ENCODE measurements around the gene PEX14.

The PEX14 gene

DNA sequence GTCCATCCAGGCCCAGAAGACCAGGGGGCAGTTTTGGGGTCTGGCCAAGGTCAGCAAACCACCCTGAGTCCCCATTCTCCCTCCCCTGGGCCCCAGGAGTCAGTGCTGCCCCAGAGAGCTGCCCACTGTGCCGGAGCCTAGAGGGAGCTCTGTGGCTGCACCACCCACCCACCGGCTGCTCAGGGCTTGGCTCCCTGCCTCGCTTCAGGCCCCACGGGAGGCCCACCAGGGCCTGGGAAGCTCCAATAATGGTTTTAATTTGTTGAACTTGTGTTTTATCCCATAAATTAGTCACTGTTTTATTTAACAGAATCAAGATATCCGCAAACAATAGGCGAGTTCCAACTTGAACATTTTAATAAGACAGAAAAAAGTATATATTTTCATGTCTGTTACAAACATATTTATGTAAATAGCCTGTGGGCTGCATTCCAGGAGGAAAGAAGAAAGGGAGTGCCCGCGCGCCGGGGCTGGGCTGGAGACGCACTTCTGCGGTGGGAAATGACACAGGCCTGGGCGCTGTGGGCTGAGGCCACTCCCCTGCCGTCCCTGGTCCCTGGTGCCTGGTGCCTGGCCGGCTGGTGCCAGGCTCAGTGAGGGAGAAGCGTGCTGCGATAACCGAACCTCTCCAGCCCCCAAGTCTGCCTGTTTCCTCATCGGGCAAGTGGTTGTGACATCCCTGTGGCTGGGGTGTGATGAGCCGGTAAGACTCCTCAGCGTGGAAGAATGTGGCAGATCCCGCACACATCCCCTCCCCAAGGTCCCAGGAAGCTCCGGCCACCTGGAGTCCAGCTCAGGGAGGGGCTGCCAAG, 160.5 kb downstream of the PEX14 start:
- Histone ChIP-seq H2AFZ (no peak overlapping the region), H3K27ac (no peak overlapping the region), H3K36me3 (ENCODE audit: control insufficient read depth, insufficient read depth, low read length) (no peaks in the 10 kb centered on the region), H3K4me1 (no peaks in the 10 kb centered on the region), H3K4me3 (ENCODE audit: low read depth, low read length) (no peak overlapping the region), H3K9me3 (ENCODE audit: control insufficient read depth, low read length) (no peaks in the 10 kb centered on the region), H3K79me2 (no peaks in the 10 kb centered on the region), H3K9ac (no peak overlapping the region), H3K4me2 (ENCODE audit: low read length) (no peak overlapping the region), H3K27me3 (ENCODE audit: control insufficient read depth, insufficient read depth, low read length) (peaks cover 3% of the 10 kb centered on the region)
- no peak for TF ChIP-seq CTCF (IDR thresholded peaks at IDR 0.05)

DNA sequence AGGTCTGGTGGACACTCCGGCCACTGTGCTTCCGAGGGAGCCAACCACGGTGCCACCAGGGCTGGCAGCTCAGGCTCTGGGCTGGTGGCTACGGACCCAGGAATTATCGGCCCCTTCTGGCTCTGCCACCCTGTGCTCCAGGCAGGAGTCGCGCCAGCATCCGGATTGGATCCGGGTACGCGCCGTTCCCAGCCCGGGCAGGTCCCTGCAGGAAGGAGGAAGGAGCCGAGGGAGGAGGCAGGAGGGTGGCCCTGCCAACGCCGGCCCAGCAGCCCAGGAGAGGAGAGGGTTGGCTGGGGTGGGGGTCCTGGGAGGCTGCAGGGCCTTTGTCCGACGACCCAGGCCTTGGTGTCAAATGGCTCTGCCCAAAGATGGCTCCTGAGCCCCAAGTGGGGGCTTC, 161.2 kb downstream of the PEX14 start:
- Histone ChIP-seq H3K4me1 (no peaks in the 10 kb centered on the region), H2AFZ (no peak overlapping the region), H3K27me3 (ENCODE audit: control insufficient read depth, insufficient read depth, low read length) (peaks cover 3% of the 10 kb centered on the region), H3K4me2 (ENCODE audit: low read length) (no peak overlapping the region), H3K9me3 (ENCODE audit: control insufficient read depth, low read length) (no peaks in the 10 kb centered on the region), H3K36me3 (ENCODE audit: control insufficient read depth, insufficient read depth, low read length) (no peaks in the 10 kb centered on the region), H3K27ac (no peak overlapping the region), H3K4me3 (ENCODE audit: low read depth, low read length) (no peak overlapping the region), H3K79me2 (no peaks in the 10 kb centered on the region), H3K9ac (no peak overlapping the region)
- no peak for TF ChIP-seq CTCF (IDR thresholded peaks at IDR 0.05)

DNA sequence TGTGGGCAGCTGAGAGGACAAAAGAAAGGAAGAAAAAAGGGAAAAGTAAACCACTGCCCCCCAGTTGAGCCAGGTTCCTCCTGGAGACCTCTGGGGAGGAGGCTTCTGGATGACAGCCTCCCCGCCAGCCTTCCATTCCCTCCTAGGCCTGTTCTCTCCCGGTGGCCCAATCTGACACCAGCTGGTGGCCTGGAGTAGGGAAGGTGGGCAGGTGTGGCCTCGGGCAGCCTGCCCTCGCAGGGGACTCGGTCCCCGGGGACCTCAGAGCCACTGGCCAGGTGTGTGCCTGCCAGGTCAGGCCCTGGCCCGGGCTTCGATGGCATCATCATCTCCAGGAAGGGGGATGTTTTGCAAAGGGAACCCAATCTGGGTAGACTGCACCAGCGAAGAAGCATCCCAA, 162.7 kb downstream of the PEX14 start:
- H3K9ac ChIP-seq, result no peak overlapping the region
- H3K36me3 ChIP-seq (ENCODE audit: control insufficient read depth, insufficient read depth, low read length), result no peaks in the 10 kb centered on the region
- H3K4me3 ChIP-seq (ENCODE audit: low read depth, low read length), result no peak overlapping the region
- no peaks in the 10 kb centered on the region for H3K4me1 ChIP-seq
- no peaks in the 10 kb centered on the region for H3K79me2 ChIP-seq
- no peaks in the 10 kb centered on the region for H3K9me3 ChIP-seq (ENCODE audit: control insufficient read depth, low read length)
- no peak overlapping the region for H3K4me2 ChIP-seq (ENCODE audit: low read length)
- H3K27ac ChIP-seq, result no peak overlapping the region
- no peak for TF ChIP-seq CTCF (IDR thresholded peaks at IDR 0.05)
- H2AFZ ChIP-seq, result no peak overlapping the region
- H3K27me3 ChIP-seq (ENCODE audit: control insufficient read depth, insufficient read depth, low read length), result peaks cover 3% of the 10 kb centered on the region

DNA sequence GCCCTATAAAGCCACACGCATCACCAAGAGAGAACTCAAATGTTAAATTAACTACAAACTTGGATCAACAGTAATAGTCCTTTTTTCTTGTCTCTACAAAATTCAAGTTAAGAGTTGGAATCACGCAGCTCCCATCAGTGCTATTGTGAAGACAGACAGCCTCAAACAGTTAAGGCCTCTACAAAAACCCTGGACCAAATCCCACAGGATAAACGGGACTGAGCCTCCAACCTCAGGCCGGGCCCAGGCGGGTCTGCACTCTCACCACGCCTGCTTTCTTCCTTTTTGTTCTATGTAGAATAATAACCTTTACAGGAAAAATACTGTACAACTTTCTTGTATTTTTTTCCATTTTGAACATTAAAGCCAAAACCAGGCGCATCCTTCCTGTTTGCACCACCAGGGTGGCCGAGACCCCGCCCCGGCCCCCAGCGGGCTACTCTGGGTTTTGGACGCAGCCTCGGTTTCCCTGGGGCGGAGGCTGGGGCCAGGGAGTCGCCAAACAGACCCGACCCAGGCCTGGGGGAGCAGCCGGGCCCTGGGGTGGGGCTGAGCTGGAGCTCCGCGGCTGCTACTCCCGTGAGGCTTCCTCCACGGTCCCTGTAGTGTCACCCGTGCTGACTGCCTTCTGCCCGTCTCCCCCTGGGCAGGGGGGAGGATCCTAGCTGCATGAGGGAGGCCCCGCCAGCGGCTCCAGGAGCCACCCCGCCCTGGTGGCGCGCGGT, 163.2 kb downstream of the PEX14 start:
- H3K27ac ChIP-seq, result no peak overlapping the region
- no peak for TF ChIP-seq CTCF (IDR thresholded peaks at IDR 0.05)
- H3K4me3 ChIP-seq (ENCODE audit: low read depth, low read length), result no peak overlapping the region
- H2AFZ ChIP-seq, result no peak overlapping the region
- no peaks in the 10 kb centered on the region for H3K79me2 ChIP-seq
- peaks cover 3% of the 10 kb centered on the region for H3K27me3 ChIP-seq (ENCODE audit: control insufficient read depth, insufficient read depth, low read length)
- no peak overlapping the region for H3K4me2 ChIP-seq (ENCODE audit: low read length)
- H3K36me3 ChIP-seq (ENCODE audit: control insufficient read depth, insufficient read depth, low read length), result no peaks in the 10 kb centered on the region
- H3K9me3 ChIP-seq (ENCODE audit: control insufficient read depth, low read length), result no peaks in the 10 kb centered on the region
- H3K4me1 ChIP-seq, result no peaks in the 10 kb centered on the region
- no peak overlapping the region for H3K9ac ChIP-seq
